Liver (tissue), 3 donors: ENCODE measurements around the gene PPP4R3A.

ENCODE experiments used
- ATF3 ChIP-seq: IDR thresholded peaks from 2 replicates; pipeline ENCODE4 v1.6.1; 2016; ENCODE audit warnings: antibody characterized with exemption
- CTCF ChIP-seq: fragments of 150-350 bp; IDR thresholded peaks from 2 replicates; pipeline ENCODE4 v1.5.1; 2017; ENCODE audit warnings: improper control_type of control experiment, low read depth, low read length; ENCODE audit not compliant: missing input control
- EGR1 ChIP-seq, 2 donors: IDR thresholded peaks; 2 replicates each; pipeline ENCODE4 v1.6.1; 2016 to 2018; ENCODE audit warnings: antibody characterized with exemption in 2 of 2, low read depth in 2 of 2
- FOXA1 ChIP-seq: IDR thresholded peaks from 2 replicates; pipeline ENCODE4 v1.6.1; 2016; ENCODE audit warnings: antibody characterized with exemption
- MAX ChIP-seq: IDR thresholded peaks from 2 replicates; pipeline ENCODE4 v1.6.1; 2016; ENCODE audit warnings: antibody characterized with exemption
- NR2F2 ChIP-seq: IDR thresholded peaks from 2 replicates; pipeline ENCODE4 v1.6.1; 2016; ENCODE audit warnings: antibody characterized with exemption
- RAD21 ChIP-seq, 2 donors: IDR thresholded peaks; 2 replicates each; pipeline ENCODE4 v1.6.1; 2016; ENCODE audit warnings: antibody characterized with exemption in 2 of 2, mild to moderate bottlenecking in 2 of 2
- REST ChIP-seq: IDR thresholded peaks from 2 replicates; pipeline ENCODE4 v1.6.1; 2016; ENCODE audit warnings: antibody characterized with exemption, mild to moderate bottlenecking
- RXRA ChIP-seq, 2 donors: IDR thresholded peaks; 2 replicates each; pipeline ENCODE4 v1.6.1; 2017 to 2018; ENCODE audit warnings: antibody characterized with exemption in 2 of 2, mild to moderate bottlenecking in 1 of 2
- TAF1 ChIP-seq: conservative IDR thresholded peaks from 2 replicates; pipeline ENCODE4 v1.6.1; 2016; ENCODE audit warnings: antibody characterized with exemption, mild to moderate bottlenecking
- ZBTB33 ChIP-seq: IDR thresholded peaks from 2 replicates; pipeline ENCODE4 v1.6.1; 2016; ENCODE audit warnings: antibody characterized with exemption
- donor health status: healthy.
- donor health status: healthy.

GRCh38 chr14:91493169-91493568, 16.9 kb downstream of the PPP4R3A start:
- no peak for TF ChIP-seq CTCF
- TF ChIP-seq REST, result no peak
- TF ChIP-seq MAX, result no peak
- TF ChIP-seq TAF1, result no peak
- TF ChIP-seq RXRA (IDR thresholded peaks at IDR 0.05), result no peak
- no peak for TF ChIP-seq FOXA1
- TF ChIP-seq RAD21 (IDR thresholded peaks at IDR 0.05), result no peak
- TF ChIP-seq NR2F2, result no peak
- TF ChIP-seq EGR1 (IDR thresholded peaks at IDR 0.05; ENCODE audit: low read depth in 2 of 2), result no peak
- TF ChIP-seq ATF3, result peak; percentile 50
- no peak for TF ChIP-seq ZBTB33
